ENCODE results near the gene PAN2.
"Not testable (repeated sequence)": the region's sequence is repeated elsewhere in the genome, so short reads cannot be mapped to it uniquely, and the experiment has no call there.

The PAN2 gene, protein sequence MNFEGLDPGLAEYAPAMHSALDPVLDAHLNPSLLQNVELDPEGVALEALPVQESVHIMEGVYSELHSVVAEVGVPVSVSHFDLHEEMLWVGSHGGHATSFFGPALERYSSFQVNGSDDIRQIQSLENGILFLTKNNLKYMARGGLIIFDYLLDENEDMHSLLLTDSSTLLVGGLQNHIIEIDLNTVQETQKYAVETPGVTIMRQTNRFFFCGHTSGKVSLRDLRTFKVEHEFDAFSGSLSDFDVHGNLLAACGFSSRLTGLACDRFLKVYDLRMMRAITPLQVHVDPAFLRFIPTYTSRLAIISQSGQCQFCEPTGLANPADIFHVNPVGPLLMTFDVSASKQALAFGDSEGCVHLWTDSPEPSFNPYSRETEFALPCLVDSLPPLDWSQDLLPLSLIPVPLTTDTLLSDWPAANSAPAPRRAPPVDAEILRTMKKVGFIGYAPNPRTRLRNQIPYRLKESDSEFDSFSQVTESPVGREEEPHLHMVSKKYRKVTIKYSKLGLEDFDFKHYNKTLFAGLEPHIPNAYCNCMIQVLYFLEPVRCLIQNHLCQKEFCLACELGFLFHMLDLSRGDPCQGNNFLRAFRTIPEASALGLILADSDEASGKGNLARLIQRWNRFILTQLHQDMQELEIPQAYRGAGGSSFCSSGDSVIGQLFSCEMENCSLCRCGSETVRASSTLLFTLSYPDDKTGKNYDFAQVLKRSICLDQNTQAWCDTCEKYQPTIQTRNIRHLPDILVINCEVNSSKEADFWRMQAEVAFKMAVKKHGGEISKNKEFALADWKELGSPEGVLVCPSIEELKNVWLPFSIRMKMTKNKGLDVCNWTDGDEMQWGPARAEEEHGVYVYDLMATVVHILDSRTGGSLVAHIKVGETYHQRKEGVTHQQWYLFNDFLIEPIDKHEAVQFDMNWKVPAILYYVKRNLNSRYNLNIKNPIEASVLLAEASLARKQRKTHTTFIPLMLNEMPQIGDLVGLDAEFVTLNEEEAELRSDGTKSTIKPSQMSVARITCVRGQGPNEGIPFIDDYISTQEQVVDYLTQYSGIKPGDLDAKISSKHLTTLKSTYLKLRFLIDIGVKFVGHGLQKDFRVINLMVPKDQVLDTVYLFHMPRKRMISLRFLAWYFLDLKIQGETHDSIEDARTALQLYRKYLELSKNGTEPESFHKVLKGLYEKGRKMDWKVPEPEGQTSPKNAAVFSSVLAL

DNA sequence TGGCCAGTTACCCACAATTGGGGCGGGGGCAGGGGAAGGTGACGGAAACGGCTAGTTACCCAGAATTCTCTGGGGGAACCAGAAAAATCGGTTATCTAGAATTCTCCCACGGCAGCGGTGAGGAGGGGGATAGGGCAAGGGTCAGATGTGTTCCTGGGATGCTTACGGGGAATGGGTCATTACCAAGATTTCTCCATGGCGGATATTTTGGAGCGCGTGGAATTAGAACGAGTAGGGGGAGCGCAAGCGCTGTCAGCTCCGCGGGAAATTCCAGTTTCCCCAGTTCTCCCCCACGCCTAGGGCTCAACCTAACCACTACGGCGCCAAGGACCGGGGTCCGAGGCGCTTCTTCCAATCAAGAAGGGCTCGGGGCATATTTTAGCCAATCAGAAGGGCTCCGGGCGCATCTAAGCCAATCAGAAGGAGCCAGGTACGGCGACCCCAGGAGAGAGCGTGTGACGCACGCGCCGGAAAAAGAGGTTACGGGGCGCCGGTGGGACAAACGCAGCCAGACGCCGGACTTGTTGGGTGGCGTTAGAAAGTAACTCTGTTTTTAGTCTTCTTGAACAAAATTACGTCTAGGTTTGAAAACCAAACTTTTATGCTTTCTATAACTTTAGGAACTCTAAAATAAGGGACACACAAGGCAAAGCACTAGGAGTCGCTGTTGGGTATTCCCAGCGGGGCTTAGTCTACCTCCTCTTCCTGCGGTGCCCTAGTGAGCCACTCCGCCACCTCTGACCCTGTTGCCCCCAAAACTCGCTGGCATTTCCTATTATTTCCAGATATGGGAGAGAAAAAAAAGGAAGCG is at the start of gene PAN2:
TSS of gene PAN2 (minus strand) at position 322 of the 811 bp plus-strand sequence. CDS start 906 bp downstream, outside the sequence.
- DNase-seq (ENCODE audit: low read depth): peak; percentile 90

DNA sequence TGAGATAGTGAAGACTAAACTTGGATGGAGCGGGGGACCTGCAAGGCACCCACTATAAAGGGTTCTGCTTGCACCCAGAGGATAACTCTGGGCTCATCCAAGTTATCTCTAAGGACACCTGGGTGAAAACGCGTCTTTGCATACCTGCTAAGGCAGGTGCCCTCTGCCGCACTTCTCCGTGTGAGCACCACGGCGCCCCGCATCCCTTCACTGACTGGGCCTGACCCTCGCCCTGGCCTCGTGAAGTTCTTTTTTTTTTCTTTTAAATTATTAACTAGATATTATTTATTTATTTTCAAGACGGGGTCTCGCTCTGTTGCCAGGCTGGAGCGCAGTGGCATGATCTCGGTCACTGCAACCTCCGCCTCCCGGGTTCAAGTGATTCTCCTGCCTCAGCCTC is 48.8 kb upstream of the PAN2 start:
- DNase-seq (ENCODE audit: low read depth): no peak

DNA sequence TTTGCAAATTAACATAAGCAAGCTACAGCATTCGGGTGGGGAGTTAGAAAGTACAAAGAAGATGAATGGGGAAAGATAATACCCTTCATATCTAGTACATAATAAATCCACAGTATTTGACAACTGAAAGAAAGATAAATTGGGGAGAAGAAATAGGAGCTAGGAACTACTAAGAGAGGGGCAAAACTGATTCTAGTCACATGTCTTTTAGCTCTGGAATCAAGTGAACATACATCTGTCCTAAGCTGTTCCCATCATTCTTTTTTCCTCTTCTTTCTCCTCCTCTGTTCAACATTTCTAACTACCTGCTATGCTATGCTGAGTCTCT is 44.2 kb upstream of the PAN2 start:
- no peak for DNase-seq (ENCODE audit: low read depth)

DNA sequence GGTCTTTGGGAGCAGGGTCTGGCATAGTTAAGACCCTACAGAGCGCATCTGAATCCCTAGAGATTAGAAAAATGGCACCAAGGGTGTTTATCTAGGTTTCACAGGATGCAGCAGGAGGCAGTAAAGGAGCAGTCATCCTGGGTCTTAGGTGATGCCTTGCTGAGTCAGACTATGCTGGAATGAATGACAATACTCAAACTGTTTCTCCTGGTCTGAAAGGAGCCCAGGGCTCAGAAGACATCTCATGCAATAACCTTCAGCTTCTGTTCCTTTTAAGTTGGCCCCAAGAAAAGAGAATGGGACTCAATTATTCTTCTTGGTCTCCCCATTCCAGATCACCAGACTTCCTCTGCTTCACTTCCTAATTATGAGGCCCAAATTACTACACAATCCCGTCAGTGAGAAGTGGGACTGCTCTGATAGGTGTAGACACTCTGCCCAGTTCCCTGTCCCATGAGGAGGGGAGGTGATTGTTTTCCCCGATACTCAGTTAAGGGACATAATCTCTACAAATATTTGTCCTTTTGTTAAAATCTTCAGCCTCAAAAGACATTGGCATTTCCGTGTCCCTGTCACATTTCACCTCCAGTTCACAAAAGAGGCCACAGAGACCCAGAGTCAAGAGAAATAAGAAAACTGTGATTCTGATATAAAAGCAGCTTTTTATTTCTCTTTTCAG is 43.6 kb upstream of the PAN2 start:
- DNase-seq (ENCODE audit: low read depth): no peak

DNA sequence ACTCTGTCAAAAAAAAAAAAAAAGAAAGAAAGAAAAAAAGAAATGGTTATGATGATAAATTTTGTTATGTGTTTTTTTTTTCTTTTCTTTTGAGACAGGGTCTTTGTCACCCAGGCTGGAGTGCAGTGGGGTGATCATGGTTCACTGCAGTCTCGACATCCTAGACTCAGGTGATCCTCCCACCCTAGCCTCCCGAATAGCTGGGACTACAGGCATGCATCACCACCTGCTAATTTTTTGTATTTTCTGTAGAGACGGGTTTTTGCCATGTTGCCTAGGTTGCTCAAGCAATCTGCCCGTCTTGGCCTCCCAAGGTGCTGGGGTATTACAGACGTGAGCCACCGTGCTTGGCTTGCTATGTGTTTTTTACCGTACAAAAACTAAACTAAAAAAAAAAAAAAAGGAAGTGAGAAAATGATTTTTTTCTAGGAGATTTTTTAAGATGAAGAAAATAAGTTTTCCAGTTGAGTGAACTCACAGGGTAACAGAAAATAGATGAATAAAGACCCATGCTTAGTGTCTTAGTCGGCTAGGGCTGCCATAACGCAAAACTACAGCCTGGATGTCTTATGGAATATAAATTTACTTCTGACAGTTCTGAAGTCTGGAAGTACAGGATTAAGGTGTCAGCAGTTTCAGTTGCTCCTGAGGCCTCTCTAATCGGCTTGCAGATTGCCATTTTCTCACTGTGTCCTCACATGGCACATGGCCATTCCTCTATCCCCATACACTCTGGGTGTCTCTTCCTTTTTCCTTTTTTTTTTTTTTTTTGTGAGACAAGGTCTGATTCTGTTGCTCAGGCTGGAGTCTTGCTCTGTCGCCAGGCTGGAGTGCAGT is 42.0 kb upstream of the PAN2 start:
- DNase-seq (ENCODE audit: low read depth): no peak

DNA sequence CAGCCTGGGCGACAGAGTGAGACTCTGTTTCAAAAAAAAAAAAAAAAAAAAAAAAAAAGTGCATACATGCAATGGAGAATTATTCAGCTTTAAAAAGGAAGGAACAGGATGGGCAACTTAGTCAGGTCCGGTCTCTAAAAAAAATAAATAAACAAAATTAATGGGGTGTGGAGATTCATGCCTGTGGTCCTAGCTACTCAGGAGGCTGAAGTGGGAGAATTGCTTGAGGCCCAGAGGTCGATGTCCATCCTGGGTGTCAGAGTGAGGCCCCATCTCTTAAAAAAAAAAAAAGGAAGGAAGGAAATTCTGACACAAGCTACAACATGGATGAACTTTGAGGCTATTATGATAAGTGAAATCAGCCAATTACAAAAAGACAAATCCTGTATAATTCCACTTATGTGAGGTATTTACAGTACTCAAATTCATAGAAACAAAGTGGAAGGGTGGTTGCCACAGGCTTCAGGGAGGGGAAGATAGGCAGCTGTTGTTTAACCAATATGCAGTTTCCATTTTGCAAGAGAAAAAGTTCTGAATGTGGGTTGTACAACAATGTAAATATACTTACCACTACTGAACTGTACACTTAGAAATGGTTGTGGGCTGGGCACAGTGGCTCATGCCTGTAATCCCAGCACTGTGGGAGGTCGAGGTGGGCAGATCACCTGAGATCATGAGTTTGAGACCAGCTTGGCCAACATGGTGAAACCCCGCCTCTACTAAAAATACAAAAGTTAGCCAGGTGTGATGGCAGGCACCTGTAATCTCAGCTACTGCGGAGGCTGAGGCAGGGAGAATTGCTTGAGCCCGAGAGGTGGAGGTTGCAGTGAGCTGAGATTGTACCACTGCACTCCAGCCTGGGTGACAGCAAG is 41.2 kb upstream of the PAN2 start:
- no peak for DNase-seq (ENCODE audit: low read depth)

DNA sequence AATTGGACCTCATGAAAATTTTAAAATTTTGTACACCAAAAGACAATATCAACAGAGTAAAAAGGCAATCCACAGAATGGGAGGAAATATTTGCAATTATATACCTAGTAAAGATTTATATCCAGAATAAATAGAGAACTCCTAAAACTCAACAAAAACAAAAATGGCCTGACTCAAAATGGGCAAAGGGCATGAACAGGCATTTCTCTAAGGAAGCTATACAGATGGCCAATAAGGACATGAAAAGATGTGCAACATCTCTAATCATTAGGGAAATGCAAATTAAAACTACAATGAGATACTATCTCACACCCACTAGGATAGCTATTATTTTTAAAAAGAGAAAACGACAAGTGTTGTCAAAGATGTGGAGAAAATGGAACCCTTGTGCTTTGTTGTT is 39.7 kb upstream of the PAN2 start:
- DNase-seq (ENCODE audit: low read depth): no peak

DNA sequence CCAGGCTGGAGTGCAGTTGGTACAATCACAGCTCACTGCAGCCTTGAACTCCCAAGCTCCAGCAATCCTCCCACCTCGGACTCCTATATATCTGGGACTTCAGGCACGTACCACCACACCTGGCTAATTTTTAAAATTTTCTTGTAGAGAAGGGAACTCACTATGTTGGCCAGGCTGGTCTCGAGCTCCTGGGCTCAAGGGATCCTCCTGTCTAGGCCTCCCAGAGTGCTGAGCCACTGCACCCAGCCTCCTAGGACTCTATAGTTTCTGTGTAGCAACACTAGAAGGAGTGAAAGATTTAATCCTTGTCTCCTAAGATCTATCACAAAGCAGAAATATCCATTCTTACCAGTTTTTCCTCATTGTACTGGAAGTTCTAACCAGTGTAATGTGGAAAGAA is 33.1 kb upstream of the PAN2 start:
- no peak for DNase-seq (ENCODE audit: low read depth)

DNA sequence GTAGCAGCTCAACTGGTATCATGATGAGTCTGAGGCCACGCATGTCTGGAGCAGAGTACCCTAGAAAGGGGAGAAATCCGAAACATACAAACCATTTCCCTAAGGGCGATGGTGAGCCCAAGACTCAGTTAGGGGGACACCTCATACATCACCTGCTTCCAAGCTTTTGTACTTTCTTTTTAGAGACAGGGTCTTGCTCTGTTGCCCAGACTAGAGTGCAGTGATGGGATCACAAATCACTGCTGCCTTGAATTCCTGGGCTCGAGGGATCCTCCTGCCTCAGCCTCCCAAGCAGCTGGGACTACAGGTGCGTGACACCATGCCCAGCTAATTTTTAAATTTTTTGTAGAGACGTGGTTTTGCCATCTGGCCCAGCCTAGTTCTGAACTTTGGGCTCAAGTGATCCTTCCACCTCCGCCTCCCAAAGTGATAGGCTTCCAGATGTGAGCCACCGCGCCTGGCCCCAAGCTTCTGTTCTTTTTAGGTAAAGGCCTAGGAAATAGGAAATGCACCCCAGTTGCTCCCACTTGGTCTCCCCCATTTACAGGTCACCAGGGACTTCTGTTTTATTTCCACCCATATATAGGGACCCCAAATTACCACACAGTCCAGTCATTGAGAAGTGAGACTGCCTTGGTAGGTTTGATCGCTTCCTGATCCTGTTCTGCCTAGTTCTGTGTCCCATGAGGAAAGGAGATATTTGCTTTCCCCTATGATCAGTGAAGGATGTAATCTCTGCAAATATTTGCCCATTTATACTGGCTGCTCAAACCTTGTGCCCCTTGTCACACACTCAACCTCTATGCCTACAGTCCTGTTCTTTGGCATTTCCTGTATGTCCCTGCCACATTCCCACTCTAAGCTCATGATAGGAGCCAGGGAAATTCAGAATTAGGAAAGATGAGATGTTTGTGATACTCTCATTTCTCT is 28.6 kb upstream of the PAN2 start, which contains the start of gene APOF:
TSS of gene APOF (minus strand) at position 728 of the 930 bp plus-strand sequence. CDS start at position 616, 112 bp downstream.
- no peak for DNase-seq (ENCODE audit: low read depth)

DNA sequence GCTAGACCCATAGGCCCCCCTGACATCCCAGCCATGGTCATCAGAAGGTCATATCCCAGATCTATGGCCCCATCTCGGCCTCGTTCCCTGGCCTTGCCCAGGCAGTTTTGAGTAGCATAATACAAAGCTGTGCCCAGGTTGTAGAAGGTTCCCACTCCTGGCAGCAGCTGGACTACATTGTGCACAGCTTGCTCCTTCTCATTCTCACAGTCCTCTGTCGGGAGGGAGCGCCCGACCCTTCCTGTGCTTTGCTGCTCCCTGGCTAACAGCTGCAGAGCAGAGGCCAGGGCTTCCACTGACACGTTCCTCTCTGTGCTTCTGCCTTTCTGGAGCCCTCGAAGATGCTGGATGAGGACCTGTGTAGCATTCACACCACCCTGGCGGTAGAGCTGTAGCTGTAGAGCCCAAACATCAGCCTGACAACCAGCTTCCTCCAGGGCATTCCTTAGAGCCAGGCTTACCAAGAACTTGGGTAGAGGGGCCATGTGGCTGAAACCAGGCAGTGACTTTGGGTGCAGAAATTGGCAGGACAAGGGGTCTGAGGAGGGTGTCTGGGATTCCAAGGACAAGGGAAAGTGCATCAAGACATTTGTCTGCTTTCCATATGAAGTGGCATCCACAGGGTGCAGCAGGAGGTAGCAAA is 27.8 kb upstream of the PAN2 start:
- no peak for DNase-seq (ENCODE audit: low read depth)

DNA sequence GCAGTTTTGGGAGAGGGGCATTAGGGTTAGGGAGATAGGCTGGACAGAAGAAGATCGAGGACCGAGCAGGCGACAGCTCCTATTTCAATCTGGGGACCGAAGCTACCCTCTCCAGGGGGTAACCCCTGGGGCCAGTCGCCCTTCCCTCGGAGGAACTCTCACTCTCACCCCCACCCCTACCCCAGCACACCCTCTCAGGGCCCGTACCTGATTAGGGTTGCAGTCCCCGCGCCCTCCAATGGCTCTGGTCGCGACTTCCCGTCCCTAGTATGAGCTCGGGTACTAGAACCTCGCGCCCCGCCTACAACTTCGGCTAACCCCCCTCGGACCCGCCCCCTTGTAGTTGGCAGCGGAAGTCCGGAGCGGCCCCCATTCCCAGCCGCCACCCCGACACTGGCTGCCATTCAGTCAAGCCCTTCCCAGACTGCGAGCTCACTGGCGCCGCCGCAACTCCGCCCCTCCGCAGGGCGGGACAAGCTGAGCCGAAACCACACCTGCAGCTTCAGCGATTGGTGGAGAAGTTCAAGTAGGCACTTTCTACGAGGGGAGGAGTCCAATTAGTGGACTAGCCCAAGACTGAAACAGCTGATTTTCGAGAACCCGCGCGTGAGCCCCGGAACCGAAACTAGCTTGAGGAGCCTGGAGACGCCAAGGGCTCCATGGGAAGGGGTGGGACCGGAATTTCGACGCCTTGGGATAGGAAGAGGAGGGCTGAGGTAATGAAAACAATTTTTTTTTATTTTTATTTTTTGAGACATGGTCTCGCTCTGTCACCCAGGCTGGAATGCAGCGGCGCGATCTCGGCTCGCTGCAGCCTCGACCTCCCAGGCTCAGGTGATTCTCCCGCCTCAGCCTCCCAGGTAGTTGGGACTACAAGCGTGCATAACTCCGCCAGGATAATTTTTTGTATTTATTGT is 26.3 kb upstream of the PAN2 start, which contains the start of gene STAT2:
TSS of gene STAT2 (minus strand) at position 257 of the 917 bp plus-strand sequence. CDS start 3,536 bp downstream, outside the sequence.
- peak; percentile 100 for DNase-seq (ENCODE audit: low read depth)

DNA sequence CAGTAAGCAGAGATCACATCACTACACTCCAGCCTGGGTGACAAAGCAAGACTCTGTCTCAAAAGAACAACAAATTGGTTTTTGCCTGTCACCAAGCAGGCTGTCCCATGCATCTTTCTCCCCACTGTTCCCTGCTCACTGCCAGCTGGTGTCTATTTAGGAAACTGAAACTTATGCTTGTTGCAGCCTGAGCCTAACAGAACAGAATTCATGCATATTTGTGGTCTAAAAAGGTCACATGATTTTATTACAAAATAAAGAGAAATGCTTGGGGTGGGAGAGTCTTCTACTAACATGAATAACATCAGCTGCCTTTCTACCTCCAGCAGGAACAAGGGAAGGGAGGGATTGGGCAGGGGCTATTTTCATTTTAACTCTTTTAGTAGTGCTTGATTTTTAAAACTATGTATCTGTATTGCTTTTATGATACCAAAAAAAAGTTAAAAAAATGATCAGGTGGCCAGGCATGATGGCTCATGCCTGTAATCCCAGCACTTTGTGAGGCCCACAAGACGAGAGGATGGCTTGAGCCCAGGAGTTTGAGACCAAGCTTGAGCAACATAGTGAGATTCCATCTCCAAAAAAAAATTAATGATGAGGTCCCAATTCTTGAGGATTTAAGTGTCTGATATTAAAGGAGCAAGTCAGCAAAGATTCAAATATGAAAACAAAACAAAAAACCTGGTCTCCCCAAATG is 25.2 kb upstream of the PAN2 start:
- DNase-seq (ENCODE audit: low read depth): peak; percentile 61

DNA sequence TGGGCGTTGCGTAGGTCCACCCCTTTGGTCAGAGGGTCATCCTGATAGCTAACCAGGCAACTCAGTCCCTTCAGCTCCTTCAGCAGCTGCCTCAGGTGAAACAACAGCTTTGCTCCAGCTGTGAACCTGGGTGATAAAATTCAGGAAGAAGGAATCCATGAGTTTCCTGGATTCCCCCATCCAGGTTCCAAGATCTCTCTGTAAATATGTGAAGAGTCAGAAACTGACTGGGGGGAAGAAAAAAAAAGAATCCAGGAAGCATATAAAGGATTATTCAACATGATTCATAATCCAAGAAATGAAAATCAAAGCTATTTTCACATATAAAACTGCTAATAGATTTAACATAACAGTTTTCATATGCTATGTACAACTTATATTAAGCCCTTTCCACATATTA is 17.5 kb upstream of the PAN2 start:
- no peak for DNase-seq (ENCODE audit: low read depth)

DNA sequence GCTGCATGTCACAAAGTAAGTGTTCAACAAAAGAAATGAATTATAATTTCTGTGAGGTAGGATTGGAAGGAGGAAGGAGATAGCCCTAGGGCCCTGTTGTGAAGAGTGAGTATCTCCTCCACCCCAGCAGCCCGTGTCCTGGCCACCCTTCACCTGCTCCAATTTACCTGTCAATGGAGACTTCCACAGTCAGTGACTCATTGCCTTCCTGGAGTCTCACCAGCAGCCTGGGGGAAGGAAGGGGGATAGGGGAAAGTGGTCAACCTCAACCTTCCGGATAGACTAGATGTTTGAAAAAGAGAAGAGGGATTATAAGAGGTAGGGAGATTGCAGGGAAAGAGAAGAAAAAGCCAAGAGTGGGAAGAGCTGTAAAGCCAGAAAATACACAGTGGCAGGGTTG is 16.9 kb upstream of the PAN2 start:
- DNase-seq (ENCODE audit: low read depth): no peak

DNA sequence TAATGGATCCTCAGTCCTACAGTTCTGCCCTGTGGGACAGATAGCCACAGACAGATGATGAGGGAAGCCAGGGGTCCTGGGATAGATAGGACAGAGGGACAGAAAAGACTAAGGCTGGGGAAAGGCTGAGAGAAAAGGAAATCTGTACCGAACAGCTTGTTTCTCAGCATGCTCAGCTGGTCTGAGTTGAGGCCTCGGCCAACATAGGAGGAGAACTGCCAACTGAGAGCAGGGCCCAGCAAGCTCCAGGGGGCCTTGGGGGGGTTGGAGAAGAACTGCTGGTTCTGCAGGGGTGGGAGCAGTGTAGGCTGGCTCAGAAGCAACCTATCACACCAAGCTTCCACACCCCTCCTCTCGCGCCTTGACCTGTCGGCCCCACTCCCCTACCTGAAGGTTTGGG is 15.0 kb upstream of the PAN2 start:
- DNase-seq (ENCODE audit: low read depth): no peak

DNA sequence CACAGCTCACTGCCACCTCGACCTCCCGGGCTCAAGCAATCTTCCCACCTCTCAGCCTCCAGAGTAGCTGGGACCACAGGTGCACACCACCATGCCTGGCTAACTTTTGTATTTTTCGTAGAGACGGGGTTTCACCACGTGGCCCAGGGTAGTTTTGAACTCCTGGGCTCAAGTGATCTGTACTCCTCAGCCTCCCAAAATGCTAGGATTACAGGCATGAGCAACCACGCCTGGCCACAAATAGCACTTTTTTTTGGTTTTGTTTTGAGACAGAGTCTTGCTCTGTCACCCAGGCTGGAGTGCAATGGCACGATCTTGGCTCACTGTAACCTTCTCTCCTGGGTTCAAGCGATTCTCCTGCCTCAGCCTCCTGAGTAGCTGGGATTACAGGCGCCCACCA is 13.5 kb upstream of the PAN2 start:
- not testable (repeated sequence) for DNase-seq (ENCODE audit: low read depth)

Data from non-pigmented ciliary epithelial cell (primary cell).